ENCODE results near the gene PACSIN3. TPM values are rescaled to one million over a fixed set of nuclear protein-coding genes. Genes with fewer than 3 reads are reported as not detected.
A peak's percentile ranks its signal among the peaks of the same experiment; 100 is the strongest.

The PACSIN3 gene
- total RNA-seq, 4 donors from 2014 or later, result 11.2 to 47.4 (median 16.8) TPM

DNA sequence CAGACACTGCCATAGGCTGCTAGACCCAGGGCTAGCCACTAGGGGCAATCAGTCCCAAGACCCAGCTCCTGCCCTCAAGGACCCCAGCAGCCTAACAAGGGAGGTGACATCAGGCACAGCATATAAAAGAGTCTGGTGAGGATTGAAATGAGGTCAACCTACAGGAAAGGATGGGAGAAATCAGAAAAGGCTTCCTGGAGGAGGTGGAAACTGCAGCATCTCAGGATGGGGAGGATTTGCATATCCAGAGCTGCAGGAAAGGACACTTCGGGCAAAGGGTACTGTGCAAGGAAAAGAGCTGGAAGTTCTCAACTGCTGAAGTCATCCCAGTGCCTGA lies 6.6 kb downstream of the PACSIN3 start:
- no peak for TF ChIP-seq CTCF (IDR thresholded peaks at IDR 0.05)

GRCh38 chr11:47178737-47179654 lies 7.2 kb downstream of the PACSIN3 start:
- no peak for TF ChIP-seq CTCF (IDR thresholded peaks at IDR 0.05)
- ATAC-seq (ENCODE audit: low FRiP score), result no peak
- DNase-seq (ENCODE audit: low spot score), result no peak

More for the DNA sequence above, 6.6 kb downstream of the PACSIN3 start:
- no peak for DNase-seq (ENCODE audit: low spot score)
- no peak for ATAC-seq (ENCODE audit: low FRiP score)

DNA sequence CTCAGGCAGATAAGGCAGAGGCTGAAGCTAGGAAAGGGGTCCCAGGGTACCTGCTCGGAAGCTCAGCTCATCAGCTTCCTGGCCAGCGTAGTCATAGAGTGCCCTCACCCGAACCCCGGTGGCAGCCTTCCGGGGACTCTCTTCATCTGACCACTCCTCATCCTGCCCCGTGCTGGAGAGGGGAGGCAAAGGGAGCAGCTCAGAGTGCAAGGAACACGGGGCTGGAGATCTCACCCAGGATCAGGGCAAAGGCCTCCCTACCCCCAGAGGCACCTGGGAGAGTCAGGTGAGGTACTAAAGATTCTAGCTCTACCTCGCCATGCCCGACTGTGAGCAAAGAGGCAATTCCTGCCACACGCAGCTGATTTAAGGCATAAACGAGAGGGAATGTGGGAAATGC lies 7.9 kb downstream of the PACSIN3 start:
- DNase-seq (ENCODE audit: low spot score), result no peak
- no peak for ATAC-seq (ENCODE audit: low FRiP score)

GRCh38 chr11:47177846-47178245 lies 8.4 kb downstream of the PACSIN3 start:
- no peak for TF ChIP-seq CTCF (IDR thresholded peaks at IDR 0.05)
- ATAC-seq (ENCODE audit: low FRiP score), result no peak
- no peak for DNase-seq (ENCODE audit: low spot score)

More for the DNA sequence above, 7.9 kb downstream of the PACSIN3 start:
- TF ChIP-seq CTCF (IDR thresholded peaks at IDR 0.05), result no peak

- no peak for DNase-seq (ENCODE audit: low spot score)
- TF ChIP-seq CTCF (IDR thresholded peaks at IDR 0.05), result peak in 2 of 3 donors; percentile 31 to 39
Measured at GRCh38 chr11:47177229-47177845, 8.9 kb downstream of the PACSIN3 start.

GRCh38 chr11:47176328-47177228 lies 9.7 kb downstream of the PACSIN3 start, which contains the start of gene ARFGAP2:
Gene ARFGAP2, minus strand, starts transcription at chr11:47176879. Its CDS starts 26 bp downstream, at chr11:47176853.
- peak; percentile 85 for DNase-seq (ENCODE audit: low spot score)
- no peak for TF ChIP-seq CTCF (IDR thresholded peaks at IDR 0.05)
- ATAC-seq (ENCODE audit: low FRiP score), result peak; percentile 93

More at GRCh38 chr11:47177229-47177845, 8.9 kb downstream of the PACSIN3 start:
- peak; percentile 73 for ATAC-seq (ENCODE audit: low FRiP score)

All from omental fat pad (tissue), 4 donors.